Osteocyte (in vitro differentiated cells): Measurements from ENCODE around the gene DHRS13. TPM values are rescaled to one million over a fixed set of nuclear protein-coding genes. Genes with fewer than 3 reads are reported as not detected.

Experiments used
- DNase-seq: peaks from one replicate; pipeline ENCODE4 v3.0.0; 2021; ENCODE audit warnings: mixed read lengths; ENCODE audit not compliant: unreplicated experiment; ENCODE audit errors: extremely low spot score
- H3K27ac Mint-ChIP-seq: one replicate; pipeline ENCODE4 v1.8.0; 2021; ENCODE audit warnings: mild to moderate bottlenecking, mixed read lengths; ENCODE audit not compliant: unreplicated experiment
- H3K27me3 Mint-ChIP-seq: one replicate; pipeline ENCODE4 v1.8.0; 2021; ENCODE audit warnings: mixed read lengths; ENCODE audit not compliant: unreplicated experiment
- H3K36me3 Mint-ChIP-seq: one replicate; pipeline ENCODE4 v1.8.0; 2021; ENCODE audit warnings: mixed read lengths; ENCODE audit not compliant: unreplicated experiment
- H3K4me1 Mint-ChIP-seq: one replicate; pipeline ENCODE4 v1.8.0; 2021; ENCODE audit warnings: mixed read lengths; ENCODE audit not compliant: unreplicated experiment
- H3K4me3 Mint-ChIP-seq: one replicate; pipeline ENCODE4 v1.8.0; 2021; ENCODE audit warnings: mild to moderate bottlenecking, moderate library complexity, mixed read lengths; ENCODE audit not compliant: unreplicated experiment
- H3K9me3 Mint-ChIP-seq: one replicate; pipeline ENCODE4 v1.8.0; 2021; ENCODE audit warnings: mixed read lengths; ENCODE audit not compliant: unreplicated experiment
- CTCF ChIP-seq: fragments of 200-600 bp; sonication (generic); IDR thresholded peaks from 2 replicates; pipeline ENCODE4 v1.5.0; 2021; ENCODE audit warnings: antibody characterized with exemption, mild to moderate bottlenecking, moderate library complexity
- total RNA-seq: library from RNA; stranded (reverse); gene quantifications from 2 replicates; pipeline ENCODE4 v1.2.1, GENCODE V29; 2021

Gene DHRS13
- total RNA-seq, 1 donor from 2014 or later = 10.7 TPM

GRCh38 chr17:28885951-28886350 is 16.9 kb downstream of the DHRS13 start:
- DNase-seq = no peak
- Mint-ChIP-seq H3K27me3 (no peaks in the 10 kb centered on the region), H3K36me3 (peaks cover 19% of the 10 kb centered on the region), H3K9me3 (no peaks in the 10 kb centered on the region), H3K27ac (no peak overlapping the region), H3K4me1 (peaks cover 5% of the 10 kb centered on the region), H3K4me3 (no peak overlapping the region)
- no peak for TF ChIP-seq CTCF

- H3K4me3 Mint-ChIP-seq = no peak overlapping the region
- TF ChIP-seq CTCF = no peak
- peaks cover 3% of the 10 kb centered on the region for H3K4me1 Mint-ChIP-seq
- H3K27ac Mint-ChIP-seq = no peak overlapping the region
- H3K27me3 Mint-ChIP-seq = no peaks in the 10 kb centered on the region
- peaks cover 19% of the 10 kb centered on the region for H3K36me3 Mint-ChIP-seq
- no peak for DNase-seq
- no peaks in the 10 kb centered on the region for H3K9me3 Mint-ChIP-seq
Measured at GRCh38 chr17:28885363-28885762, 17.5 kb downstream of the DHRS13 start.

GRCh38 chr17:28883967-28884702 is 18.7 kb downstream of the DHRS13 start:
- H3K4me3 Mint-ChIP-seq = no peak overlapping the region
- peaks cover 24% of the 10 kb centered on the region for H3K36me3 Mint-ChIP-seq
- H3K4me1 Mint-ChIP-seq = no peaks in the 10 kb centered on the region
- TF ChIP-seq CTCF = no peak
- H3K27me3 Mint-ChIP-seq = no peaks in the 10 kb centered on the region
- no peak for DNase-seq
- H3K27ac Mint-ChIP-seq = no peak overlapping the region
- no peaks in the 10 kb centered on the region for H3K9me3 Mint-ChIP-seq

GRCh38 chr17:28882154-28882895 is 20.6 kb downstream of the DHRS13 start:
- H3K27me3 Mint-ChIP-seq = no peaks in the 10 kb centered on the region
- TF ChIP-seq CTCF = no peak
- no peaks in the 10 kb centered on the region for H3K4me1 Mint-ChIP-seq
- no peak overlapping the region for H3K27ac Mint-ChIP-seq
- H3K9me3 Mint-ChIP-seq = no peaks in the 10 kb centered on the region
- no peak overlapping the region for H3K4me3 Mint-ChIP-seq
- peaks cover 35% of the 10 kb centered on the region for H3K36me3 Mint-ChIP-seq
- DNase-seq = no peak

GRCh38 chr17:28881533-28882056 is 21.3 kb downstream of the DHRS13 start:
- Mint-ChIP-seq H3K27ac (no peak overlapping the region), H3K9me3 (no peaks in the 10 kb centered on the region), H3K36me3 (peaks cover 35% of the 10 kb centered on the region), H3K4me1 (no peaks in the 10 kb centered on the region), H3K4me3 (no peak overlapping the region), H3K27me3 (no peaks in the 10 kb centered on the region)
- no peak for TF ChIP-seq CTCF
- no peak for DNase-seq
